Pancreas (tissue), 10 donors: ENCODE data around the gene VPS8. TPM values are rescaled to one million over a fixed set of nuclear protein-coding genes. Genes with fewer than 3 reads are reported as not detected.

Source experiments
- ATAC-seq, 4 donors: fragments of 200-7000 bp; cut with Tn5 transposase; one replicate each; pipeline versions ENCODE4 v1.8.0 to v1.9.1; 2020; ENCODE audit warnings: mild to moderate bottlenecking in 4 of 4, moderate library complexity in 4 of 4
- DNase-seq, 6 donors: peaks; one replicate each; pipeline ENCODE4 v3.0.0-alpha.2; 2020
- FAIRE-seq: peaks from 2 replicates; lab custom pipeline; 2012; peaks lifted over from hg19 to GRCh38; lab: Jason Lieb, UNC
- H3K27ac ChIP-seq, 4 donors: fragments of 200-600 bp; sonication (generic); 1 replicate in 3 of 4; 2 replicates in 1 of 4; pipeline versions ENCODE4 v1.5.0 to v1.8.0; 2020
- H3K27me3 ChIP-seq, 4 donors: fragments of 200-600 bp; one replicate each; pipeline ENCODE4 v1.8.0; 2021
- H3K36me3 ChIP-seq, 3 donors: fragments of 200-600 bp; sonication (generic) in 1 of 3; one replicate each; pipeline versions ENCODE4 v1.5.0 to v1.8.0; 2020 to 2021
- H3K4me1 ChIP-seq, 3 donors: fragments of 200-600 bp; one replicate each; pipeline ENCODE4 v1.8.0; 2021
- H3K4me3 ChIP-seq, 4 donors: fragments of 200-600 bp; sonication (generic) in 2 of 4; one replicate each; pipeline versions ENCODE4 v1.5.0 to v1.8.0; 2020 to 2021
- H3K9me3 ChIP-seq, 4 donors: fragments of 200-600 bp; one replicate each; pipeline ENCODE4 v1.8.0; 2021
- CTCF ChIP-seq, 4 donors: fragments of 200-600 bp; sonication (generic) in 3 of 4; IDR thresholded peaks; one replicate each; pipeline versions ENCODE4 v1.5.0 to v1.8.0; 2021; ENCODE audit warnings: antibody characterized with exemption in 4 of 4
- WGBS, 2 donors: extraction: QIAGEN DNeasy Blood & Tissue Kit; methylation state at CpG; one replicate each; pipeline ENCODE4 v1.1.7; 2013; 5-methylcytosine and 5-hydroxymethylcytosine counted together
- intact Hi-C, 3 donors: fragments of 100-400 bp; cut with DNase I; formaldehyde crosslinking; loops; one replicate each; pipeline versions ENCODE4 v1.11.1 to v1.14.2; 2022
- polyA plus RNA-seq, 2 donors: library from polyadenylated mRNA; stranded (reverse); fragments of 200-250 nt; gene quantifications; one replicate each; pipeline ENCODE4 v1.2.3, GENCODE V29; 2013
- total RNA-seq, 6 donors: library from RNA; stranded (reverse); fragmentation: NEBNext Ultra II Directional in 4 of 6; extraction: Animal tissue kit (Norgen Biotek cat#: 25700) in 4 of 6; gene quantifications; one replicate each; pipeline versions ENCODE4 v1.2.1 to v1.2.4, GENCODE V29; 2021 to 2023
- donor health status: healthy with polysubstance abuse.
- donor health status: DM: no; HTN: no; CAD: no; lungs with moderate emphysema.
- donor health status: DM: no; HTN: no; CAD: no.
- donor health status: control.
- donor health status: control.
- donor health status: Bipolar disorder and iron deficiency.
- donor health status: DM: yes; HTN: yes; CAD: no.
- donor health status: DM: no; HTN: no; CAD: no.
- donor health status: DM: no; HTN: no; CAD: no.
- donor health status: DM: yes; HTN: yes; CAD: no.

The VPS8 gene
- total and polyA plus RNA-seq, 8 donors, result 7.9 to 37.5 (median 19.2) TPM

GRCh38 chr3:184771301-184772127 lies 40.5 kb upstream of the VPS8 start:
- FAIRE-seq (no peak), DNase-seq (no peak), ATAC-seq (no peak)
- Histone ChIP-seq H3K27me3 (no peaks in the 10 kb centered on the region), H3K27ac (no peak overlapping the region), H3K9me3 (no peaks in the 10 kb centered on the region), H3K4me1 (no peaks in the 10 kb centered on the region), H3K4me3 (no peak overlapping the region), H3K36me3 (no peaks in the 10 kb centered on the region)
- TF ChIP-seq CTCF (IDR thresholded peaks at IDR 0.05), result no peak
- 82 to 83% methylated on average over 20 of the region's 20 CpGs for WGBS, 2 donors
- intact Hi-C loops, result no loop called here

- no peak for DNase-seq
- no peak for TF ChIP-seq CTCF (IDR thresholded peaks at IDR 0.05)
- Histone ChIP-seq H3K27ac (no peak overlapping the region), H3K4me3 (no peak overlapping the region), H3K36me3 (no peaks in the 10 kb centered on the region), H3K27me3 (no peaks in the 10 kb centered on the region), H3K4me1 (peaks cover 0 to 3% (median 3%) of the 10 kb centered on the region in 3 donors), H3K9me3 (no peaks in the 10 kb centered on the region)
- no peak for ATAC-seq
- FAIRE-seq, result no peak
- 80 to 89% methylated on average over 8 of the region's 8 CpGs for WGBS, 2 donors
- intact Hi-C loops, result no loop called here
Observed at GRCh38 chr3:184772667-184773272, 39.2 kb upstream of the VPS8 start.

GRCh38 chr3:184773283-184774186 lies 38.4 kb upstream of the VPS8 start:
- H3K9me3 ChIP-seq, result no peaks in the 10 kb centered on the region
- ATAC-seq, result no peak
- no peak for TF ChIP-seq CTCF (IDR thresholded peaks at IDR 0.05)
- no peak overlapping the region for H3K27ac ChIP-seq
- H3K4me1 ChIP-seq, result peaks cover 0 to 3% (median 3%) of the 10 kb centered on the region in 3 donors
- FAIRE-seq, result no peak
- no peaks in the 10 kb centered on the region for H3K27me3 ChIP-seq
- intact Hi-C loops, result no loop called here
- no peak overlapping the region for H3K4me3 ChIP-seq
- DNase-seq, result no peak
- WGBS, 2 donors, result 86% methylated on average over 43 of the region's 43 CpGs
- H3K36me3 ChIP-seq, result no peaks in the 10 kb centered on the region

- H3K27me3 ChIP-seq, result no peaks in the 10 kb centered on the region
- peaks cover 4 to 10% (median 10%) of the 10 kb centered on the region in 3 donors for H3K4me1 ChIP-seq
- intact Hi-C loops, result no loop called here
- DNase-seq, result no peak
- no peak for TF ChIP-seq CTCF (IDR thresholded peaks at IDR 0.05)
- no peak for ATAC-seq
- H3K27ac ChIP-seq, result no peak overlapping the region
- no peak for FAIRE-seq
- no peaks in the 10 kb centered on the region for H3K9me3 ChIP-seq
- H3K4me3 ChIP-seq, result no peak overlapping the region
- no peaks in the 10 kb centered on the region for H3K36me3 ChIP-seq
- 65 to 75% methylated on average over 2 of the region's 2 CpGs for WGBS, 2 donors
Observed at GRCh38 chr3:184776916-184777315, 35.0 kb upstream of the VPS8 start.
